Nephron progenitor cell (in vitro differentiated cells): ENCODE data around the gene WDR54.

ENCODE experiments used
- DNase-seq: peaks from one replicate; pipeline ENCODE4 v3.0.0; 2021
- H3K27ac Mint-ChIP-seq: 2 replicates; pipeline ENCODE4 v1.8.0; 2021; ENCODE audit warnings: mild to moderate bottlenecking, moderate library complexity, mixed read lengths
- H3K27me3 Mint-ChIP-seq: 2 replicates; pipeline ENCODE4 v1.8.0; 2021; ENCODE audit warnings: mild to moderate bottlenecking, low read depth, mixed read lengths; ENCODE audit not compliant: poor library complexity
- H3K36me3 Mint-ChIP-seq: 2 replicates; pipeline ENCODE4 v1.8.0; 2021; ENCODE audit warnings: low read depth, mixed read lengths
- H3K4me1 Mint-ChIP-seq: 2 replicates; pipeline ENCODE4 v1.8.0; 2021; ENCODE audit warnings: mixed read lengths
- H3K4me3 Mint-ChIP-seq: 2 replicates; pipeline ENCODE4 v1.8.0; 2021; ENCODE audit warnings: mild to moderate bottlenecking, moderate library complexity, mixed read lengths
- H3K9me3 Mint-ChIP-seq: 2 replicates; pipeline ENCODE4 v1.8.0; 2021; ENCODE audit warnings: mild to moderate bottlenecking, moderate library complexity, mixed read lengths
- TF ChIP-seq, protein P1 (sequence below): fragments of 200-600 bp; sonication (generic); IDR thresholded peaks from 2 replicates; pipeline ENCODE4 v1.5.0; 2021; ENCODE audit warnings: antibody characterized with exemption

WDR54 gene

DNA sequence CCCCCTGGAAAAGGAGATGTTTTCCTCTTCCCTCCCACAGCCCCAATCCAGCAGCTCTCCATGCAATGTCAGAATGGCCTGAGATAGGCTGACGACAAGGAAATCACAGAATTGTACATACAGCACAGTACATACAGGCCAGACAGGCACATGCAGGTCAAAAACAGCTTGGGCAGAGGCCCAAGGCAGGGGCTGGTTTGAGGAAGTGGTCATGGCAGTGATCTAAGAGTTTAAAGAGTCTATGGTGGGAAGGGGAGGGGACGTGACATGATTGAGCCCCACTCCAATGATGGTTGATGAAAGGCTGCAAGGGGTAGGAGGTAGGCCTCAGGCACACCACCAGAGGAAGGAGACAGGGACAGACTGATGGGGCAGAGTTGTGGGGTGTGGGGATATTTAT lies 45.7 kb upstream of the WDR54 start:
- TF ChIP-seq, protein P1, sequence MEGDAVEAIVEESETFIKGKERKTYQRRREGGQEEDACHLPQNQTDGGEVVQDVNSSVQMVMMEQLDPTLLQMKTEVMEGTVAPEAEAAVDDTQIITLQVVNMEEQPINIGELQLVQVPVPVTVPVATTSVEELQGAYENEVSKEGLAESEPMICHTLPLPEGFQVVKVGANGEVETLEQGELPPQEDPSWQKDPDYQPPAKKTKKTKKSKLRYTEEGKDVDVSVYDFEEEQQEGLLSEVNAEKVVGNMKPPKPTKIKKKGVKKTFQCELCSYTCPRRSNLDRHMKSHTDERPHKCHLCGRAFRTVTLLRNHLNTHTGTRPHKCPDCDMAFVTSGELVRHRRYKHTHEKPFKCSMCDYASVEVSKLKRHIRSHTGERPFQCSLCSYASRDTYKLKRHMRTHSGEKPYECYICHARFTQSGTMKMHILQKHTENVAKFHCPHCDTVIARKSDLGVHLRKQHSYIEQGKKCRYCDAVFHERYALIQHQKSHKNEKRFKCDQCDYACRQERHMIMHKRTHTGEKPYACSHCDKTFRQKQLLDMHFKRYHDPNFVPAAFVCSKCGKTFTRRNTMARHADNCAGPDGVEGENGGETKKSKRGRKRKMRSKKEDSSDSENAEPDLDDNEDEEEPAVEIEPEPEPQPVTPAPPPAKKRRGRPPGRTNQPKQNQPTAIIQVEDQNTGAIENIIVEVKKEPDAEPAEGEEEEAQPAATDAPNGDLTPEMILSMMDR, result no peak
- H3K9me3 Mint-ChIP-seq, result no peaks in the 10 kb centered on the region
- no peak for DNase-seq
- peaks cover 23% of the 10 kb centered on the region for H3K36me3 Mint-ChIP-seq
- no peaks in the 10 kb centered on the region for H3K27me3 Mint-ChIP-seq
- peaks cover 68% of the 10 kb centered on the region for H3K4me1 Mint-ChIP-seq
- peak overlapping the region; percentile 65 for H3K27ac Mint-ChIP-seq
- H3K4me3 Mint-ChIP-seq, result no peak overlapping the region

DNA sequence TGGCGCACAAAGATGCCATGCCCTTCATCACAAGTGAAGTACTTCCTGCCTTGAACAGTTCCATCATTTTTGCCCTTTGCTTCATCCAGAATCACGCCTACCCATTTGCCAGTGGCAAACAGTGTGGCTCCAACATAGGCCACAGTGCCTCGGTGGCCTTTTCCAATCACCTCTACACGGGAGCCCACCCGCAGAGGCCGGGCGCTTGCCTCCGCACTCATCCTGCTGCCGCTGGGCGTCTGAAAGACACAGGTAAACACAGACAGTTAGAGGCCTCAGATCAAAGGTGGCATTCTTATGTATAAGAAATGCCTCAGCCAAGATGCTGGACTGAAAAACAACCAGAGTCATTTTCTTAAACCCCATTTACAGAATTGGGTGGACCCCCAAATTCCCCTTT lies 43.5 kb upstream of the WDR54 start:
- H3K9me3 Mint-ChIP-seq, result no peaks in the 10 kb centered on the region
- TF ChIP-seq, protein P1, result no peak
- DNase-seq, result no peak
- no peak overlapping the region for H3K4me3 Mint-ChIP-seq
- no peak overlapping the region for H3K27ac Mint-ChIP-seq
- no peaks in the 10 kb centered on the region for H3K27me3 Mint-ChIP-seq
- H3K36me3 Mint-ChIP-seq, result peaks cover 22% of the 10 kb centered on the region
- peaks cover 67% of the 10 kb centered on the region for H3K4me1 Mint-ChIP-seq

DNA sequence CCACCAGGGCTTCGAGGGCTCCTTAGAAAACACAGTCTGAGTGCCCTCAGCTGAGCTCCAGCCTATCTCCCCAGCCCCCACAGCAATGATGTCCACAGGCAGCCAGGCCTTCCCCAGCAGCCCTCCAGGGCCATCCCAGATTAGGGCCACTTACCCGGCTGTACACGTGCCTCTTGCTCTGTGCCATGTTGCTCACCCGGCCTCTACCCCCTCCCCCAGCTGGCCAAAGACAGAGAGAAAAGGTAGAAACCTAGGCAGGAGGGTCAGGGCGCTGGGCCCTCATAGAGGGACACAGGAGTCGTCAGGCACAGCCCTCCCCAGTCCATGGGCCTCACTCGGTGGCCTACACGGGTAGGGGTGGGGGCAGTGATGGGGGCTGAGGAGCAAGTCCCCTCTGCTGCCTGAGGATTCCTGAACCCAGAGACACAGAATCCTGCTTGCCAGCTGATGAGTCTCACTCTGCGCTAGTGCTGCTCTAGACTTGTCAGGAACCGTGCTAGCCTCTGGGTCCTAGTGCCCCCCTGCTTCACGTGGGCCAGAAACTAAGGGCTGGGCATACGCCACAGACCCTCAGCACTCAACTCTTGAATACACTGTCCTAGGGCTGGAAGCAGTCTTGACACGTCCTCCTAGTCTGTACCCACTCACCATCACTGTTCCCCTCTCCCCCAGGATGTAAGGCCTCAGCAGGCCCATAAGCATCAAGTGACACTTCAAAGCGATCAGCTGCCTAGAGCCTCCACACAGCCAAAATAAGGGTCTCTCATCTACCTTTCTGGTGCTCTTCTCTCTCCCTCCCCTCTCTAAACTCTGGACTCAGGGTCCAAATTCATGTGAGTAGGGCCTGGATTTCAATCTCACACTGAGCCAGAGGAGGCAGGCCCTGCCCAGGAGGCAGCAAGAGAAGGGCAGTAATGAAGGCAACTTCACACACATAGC lies 41.4 kb upstream of the WDR54 start, which contains the start of gene DCTN1:
Gene DCTN1 (minus strand): TSS at position 461 of the 939 bp plus-strand sequence. CDS start 274 bp downstream, at position 187.
- Mint-ChIP-seq H3K27me3 (no peaks in the 10 kb centered on the region), H3K4me1 (peaks cover 45% of the 10 kb centered on the region), H3K4me3 (peak within 1 kb of the TSS; percentile 76), H3K27ac (peak within 1 kb of the TSS; percentile 71), H3K36me3 (peaks cover 30% of the 10 kb centered on the region), H3K9me3 (no peaks in the 10 kb centered on the region)
- TF ChIP-seq, protein P1, result no peak
- DNase-seq, result peak; percentile 50

DNA sequence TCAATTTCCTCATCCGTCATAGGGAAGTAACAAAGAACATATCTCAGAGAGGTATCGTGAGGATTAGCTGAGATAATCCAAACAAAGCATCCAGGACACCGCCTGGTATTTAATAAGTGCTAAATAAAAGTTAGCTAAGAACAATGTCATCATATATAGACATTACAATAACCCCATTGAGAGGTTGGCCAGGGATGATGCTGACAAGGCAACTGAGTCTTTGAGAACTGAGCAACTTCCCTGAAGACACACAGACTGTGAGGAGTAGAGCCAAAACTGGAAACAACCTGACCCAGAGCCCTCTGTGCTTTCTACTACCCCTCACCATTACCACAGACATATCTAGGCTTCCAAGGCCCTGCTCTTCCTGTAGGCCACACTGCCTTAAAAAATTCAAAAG lies 39.8 kb upstream of the WDR54 start:
- TF ChIP-seq, protein P1, result no peak
- no peaks in the 10 kb centered on the region for H3K9me3 Mint-ChIP-seq
- no peak overlapping the region for H3K4me3 Mint-ChIP-seq
- H3K27ac Mint-ChIP-seq, result peak overlapping the region; percentile 18
- H3K36me3 Mint-ChIP-seq, result peaks cover 26% of the 10 kb centered on the region
- no peaks in the 10 kb centered on the region for H3K27me3 Mint-ChIP-seq
- H3K4me1 Mint-ChIP-seq, result peaks cover 37% of the 10 kb centered on the region
- no peak for DNase-seq

DNA sequence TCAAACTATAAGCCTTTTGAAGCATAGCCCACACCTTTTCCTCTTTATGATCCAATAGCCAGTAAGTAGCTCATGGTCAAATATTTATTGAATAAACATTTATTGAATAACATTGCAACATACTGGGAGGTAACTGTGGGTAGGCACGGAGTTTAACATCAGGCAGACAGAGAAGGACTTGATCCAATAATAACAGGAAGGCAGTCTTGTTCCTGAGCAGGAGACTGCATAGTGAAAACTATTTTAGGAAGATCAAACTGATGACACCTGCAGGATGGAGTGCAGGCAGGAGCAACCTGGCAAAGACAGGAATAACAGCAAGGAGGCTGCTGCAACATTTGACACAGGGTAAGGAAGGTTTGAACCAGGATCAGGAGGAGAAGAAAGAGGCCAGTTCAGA lies 38.3 kb upstream of the WDR54 start:
- no peaks in the 10 kb centered on the region for H3K9me3 Mint-ChIP-seq
- peaks cover 37% of the 10 kb centered on the region for H3K4me1 Mint-ChIP-seq
- H3K36me3 Mint-ChIP-seq, result peaks cover 12% of the 10 kb centered on the region
- no peak overlapping the region for H3K4me3 Mint-ChIP-seq
- TF ChIP-seq, protein P1, result no peak
- DNase-seq, result no peak
- no peak overlapping the region for H3K27ac Mint-ChIP-seq
- H3K27me3 Mint-ChIP-seq, result no peaks in the 10 kb centered on the region

DNA sequence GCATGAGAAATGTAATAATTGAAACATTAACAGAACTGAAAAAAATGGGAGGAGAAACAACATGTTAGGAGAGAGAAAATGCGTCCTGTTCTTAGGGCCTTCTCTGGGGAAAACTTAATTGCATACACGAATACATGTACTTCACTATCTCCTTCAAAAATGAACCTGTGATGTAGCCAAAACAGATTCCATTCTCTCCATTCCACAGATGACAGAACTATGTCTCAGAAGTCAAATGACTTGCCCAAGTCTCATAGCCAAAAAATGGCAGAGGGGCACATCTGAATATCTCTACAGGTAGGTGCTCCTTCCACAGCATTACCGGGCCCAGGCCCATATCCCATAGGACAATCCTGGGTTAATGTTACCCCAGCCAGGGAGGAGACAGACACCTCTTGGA lies 37.5 kb upstream of the WDR54 start:
- peaks cover 12% of the 10 kb centered on the region for H3K36me3 Mint-ChIP-seq
- no peak overlapping the region for H3K27ac Mint-ChIP-seq
- no peaks in the 10 kb centered on the region for H3K9me3 Mint-ChIP-seq
- no peak overlapping the region for H3K4me3 Mint-ChIP-seq
- peaks cover 30% of the 10 kb centered on the region for H3K4me1 Mint-ChIP-seq
- TF ChIP-seq, protein P1, result no peak
- no peaks in the 10 kb centered on the region for H3K27me3 Mint-ChIP-seq
- DNase-seq, result no peak
